ENCODE results near the gene CHRD.

DNA sequence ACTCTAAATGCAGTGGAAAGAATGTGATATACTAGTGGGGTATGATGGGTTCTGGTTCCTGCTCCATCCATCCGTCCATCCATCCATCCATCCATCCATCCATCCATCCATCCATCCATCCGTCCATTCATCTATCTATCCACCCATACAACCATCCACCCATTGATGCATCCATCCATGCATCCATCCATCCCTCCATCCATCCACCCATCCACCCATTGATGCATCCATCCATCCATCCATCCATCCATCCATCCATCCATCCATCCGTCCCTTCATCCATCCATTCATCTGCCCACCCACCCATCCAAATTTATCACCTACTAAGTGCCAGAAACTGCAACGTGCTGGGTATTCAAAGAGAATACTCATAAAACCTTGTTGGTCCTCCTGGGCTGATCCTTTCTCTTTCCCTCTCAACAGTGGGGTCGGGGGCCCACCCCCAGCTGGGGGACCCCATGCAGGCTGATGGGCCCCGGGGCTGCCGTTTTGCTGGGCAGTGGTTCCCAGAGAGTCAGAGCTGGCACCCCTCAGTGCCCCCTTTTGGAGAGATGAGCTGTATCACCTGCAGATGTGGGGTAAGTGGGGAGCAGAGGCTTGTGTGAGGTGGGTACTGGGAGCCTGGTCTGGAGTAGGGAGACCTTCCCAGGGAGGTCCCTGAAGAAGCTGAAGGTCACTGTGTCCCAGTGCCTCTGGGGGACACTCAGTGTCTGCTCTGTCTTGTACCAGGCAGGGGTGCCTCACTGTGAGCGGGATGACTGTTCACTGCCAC lies 8.5 kb downstream of the CHRD start:
- TF ChIP-seq CTCF (IDR thresholded peaks at IDR 0.05), result no peak
- TF ChIP-seq POLR2A (IDR thresholded peaks at IDR 0.05), result no peak

All from esophagus squamous epithelium (tissue), 4 donors.